HG03060 (cell line): ENCODE results near the gene CBX1.

Experiments used
- ATAC-seq: cut with Tn5 transposase; IDR thresholded peaks from one replicate; pipeline ENCODE4 v1.9.1; 2021; ENCODE audit warnings: low read depth, moderate number of reproducible peaks; ENCODE audit not compliant: unreplicated experiment

CBX1 gene

DNA sequence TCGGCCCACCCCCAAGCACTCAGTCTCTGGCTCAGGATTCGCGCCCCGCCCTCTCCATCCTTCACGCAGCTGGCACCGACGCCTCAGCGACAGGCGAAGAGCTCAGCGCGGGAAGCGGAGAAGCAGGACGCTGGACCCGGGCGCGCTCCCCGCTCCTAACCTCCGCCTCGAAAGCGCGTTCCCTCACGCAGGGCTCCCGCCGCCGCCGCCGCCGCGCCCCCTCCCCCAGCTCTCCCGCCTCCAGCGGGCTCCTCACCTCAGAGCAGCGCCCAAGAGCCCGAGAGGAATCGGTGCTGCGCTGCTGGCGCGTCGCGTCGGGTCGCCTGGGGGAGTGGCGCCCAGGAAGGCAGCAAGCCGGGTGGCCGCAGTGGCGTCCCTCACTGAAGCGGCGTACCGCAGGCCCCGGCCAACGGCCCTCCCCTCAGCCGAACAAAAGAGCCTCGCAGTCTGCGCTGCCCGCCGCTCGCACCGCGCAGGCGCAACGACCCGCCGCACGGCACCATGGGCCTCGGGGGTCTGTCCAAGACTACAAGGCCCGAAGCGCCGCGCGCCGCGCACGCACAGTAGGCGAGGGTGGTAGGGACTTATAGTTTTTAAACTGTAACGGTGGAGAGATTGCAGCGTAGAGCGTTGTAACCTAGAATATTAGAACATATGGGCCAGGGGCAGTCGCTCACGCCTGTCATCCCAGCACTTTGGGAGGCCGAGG, at the start of gene CBX1:
CBX1 (minus strand) TSS at position 467 of the 709 bp plus-strand sequence. CDS start 24,474 bp downstream, outside the sequence.
- ATAC-seq, result peak; percentile 72

DNA sequence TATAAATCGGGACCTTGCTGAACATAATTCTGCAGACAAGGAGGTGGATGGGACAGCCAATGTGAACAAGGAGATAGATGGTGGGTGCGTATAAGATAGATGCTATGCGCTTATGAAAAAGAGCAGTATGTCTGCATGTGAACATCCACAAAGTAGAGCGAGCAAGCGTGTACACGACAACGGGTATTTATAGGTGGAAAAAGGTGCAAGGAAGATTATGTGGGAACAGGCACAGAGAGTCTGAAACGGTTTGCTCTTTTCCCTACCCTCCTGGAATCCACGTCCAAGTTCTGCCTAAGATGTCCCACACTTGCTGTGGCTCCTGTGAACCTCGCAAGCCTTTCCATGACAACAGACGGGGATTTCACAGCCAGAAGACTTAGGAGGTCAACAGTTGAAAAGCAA, 49.3 kb upstream of the CBX1 start:
- ATAC-seq, result no peak

DNA sequence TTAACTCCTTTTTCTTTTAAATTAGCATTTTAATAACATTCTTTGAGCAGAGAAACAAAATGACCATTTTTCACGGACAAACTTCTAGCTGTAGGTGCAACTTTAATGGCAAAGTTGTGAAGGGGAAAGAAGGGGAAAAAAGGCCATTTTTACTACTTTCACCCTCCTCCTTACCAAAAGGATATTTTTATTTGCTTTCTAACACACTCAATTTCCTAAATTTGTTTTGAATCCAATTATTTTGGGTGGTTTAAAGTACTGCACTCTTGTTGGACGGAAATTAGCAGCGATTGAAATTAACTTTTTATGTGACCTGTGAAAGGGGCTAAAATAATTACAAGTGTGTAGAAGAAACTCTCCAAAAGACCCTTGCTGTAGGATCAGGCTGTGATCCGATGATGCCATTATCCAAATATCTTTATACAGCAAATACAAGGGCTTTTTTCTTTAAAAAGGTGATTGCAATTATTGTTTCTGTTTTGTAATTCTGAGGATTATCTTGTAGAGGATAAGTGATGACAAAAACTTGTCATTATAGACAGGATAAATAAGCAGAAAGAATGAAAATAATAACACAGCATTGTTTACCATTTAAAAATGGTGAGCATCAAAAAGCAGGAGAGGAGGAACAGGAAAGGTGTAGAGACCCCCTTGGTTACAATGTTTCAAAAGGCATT, 48.6 kb upstream of the CBX1 start:
- no peak for ATAC-seq

DNA sequence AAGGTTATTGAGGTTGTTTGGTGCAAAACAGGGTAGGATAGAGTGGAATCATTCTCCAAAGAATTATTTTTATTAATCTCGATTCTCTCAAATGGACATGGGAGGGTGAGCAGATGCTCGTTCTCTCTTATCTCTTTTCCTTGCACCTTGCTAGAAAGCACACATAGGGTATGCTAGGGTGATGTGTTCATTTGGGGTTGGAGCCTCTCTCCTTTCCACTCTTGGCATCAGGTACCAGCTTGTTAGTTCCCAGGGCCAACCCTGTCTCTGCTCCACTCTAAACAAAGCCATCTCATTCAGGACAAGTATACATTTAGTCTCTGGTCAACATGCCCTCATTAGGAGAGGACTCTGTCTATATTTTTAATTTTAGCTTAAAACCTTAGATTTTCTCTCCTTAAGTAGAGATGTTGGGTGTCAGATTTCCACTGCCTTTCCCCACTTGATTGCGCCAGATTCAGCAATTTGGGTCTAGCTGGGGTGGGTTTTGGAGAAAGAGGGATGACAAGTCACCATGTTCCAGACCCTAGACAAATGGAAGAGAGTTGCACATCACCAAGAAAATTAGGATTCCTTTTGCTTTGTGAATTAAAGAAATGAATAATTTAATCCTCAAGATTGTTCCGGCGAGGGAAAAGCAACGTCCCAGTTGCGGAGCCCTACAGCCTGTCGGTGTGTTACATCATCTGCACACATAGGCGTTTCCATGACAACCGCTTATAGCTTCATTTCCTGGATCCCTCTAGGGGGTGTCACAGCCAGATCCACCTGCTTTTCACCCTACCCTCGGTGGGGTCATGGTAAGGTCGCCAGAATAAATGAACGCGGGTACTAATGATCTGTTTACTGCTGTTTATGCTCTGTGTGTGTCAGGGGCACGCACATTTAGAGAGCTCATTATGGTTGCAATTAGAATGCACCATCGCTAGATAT, 47.8 kb upstream of the CBX1 start:
- ATAC-seq, result no peak

GRCh38 chr17:48148029-48148770, 46.9 kb upstream of the CBX1 start:
- ATAC-seq, result no peak

DNA sequence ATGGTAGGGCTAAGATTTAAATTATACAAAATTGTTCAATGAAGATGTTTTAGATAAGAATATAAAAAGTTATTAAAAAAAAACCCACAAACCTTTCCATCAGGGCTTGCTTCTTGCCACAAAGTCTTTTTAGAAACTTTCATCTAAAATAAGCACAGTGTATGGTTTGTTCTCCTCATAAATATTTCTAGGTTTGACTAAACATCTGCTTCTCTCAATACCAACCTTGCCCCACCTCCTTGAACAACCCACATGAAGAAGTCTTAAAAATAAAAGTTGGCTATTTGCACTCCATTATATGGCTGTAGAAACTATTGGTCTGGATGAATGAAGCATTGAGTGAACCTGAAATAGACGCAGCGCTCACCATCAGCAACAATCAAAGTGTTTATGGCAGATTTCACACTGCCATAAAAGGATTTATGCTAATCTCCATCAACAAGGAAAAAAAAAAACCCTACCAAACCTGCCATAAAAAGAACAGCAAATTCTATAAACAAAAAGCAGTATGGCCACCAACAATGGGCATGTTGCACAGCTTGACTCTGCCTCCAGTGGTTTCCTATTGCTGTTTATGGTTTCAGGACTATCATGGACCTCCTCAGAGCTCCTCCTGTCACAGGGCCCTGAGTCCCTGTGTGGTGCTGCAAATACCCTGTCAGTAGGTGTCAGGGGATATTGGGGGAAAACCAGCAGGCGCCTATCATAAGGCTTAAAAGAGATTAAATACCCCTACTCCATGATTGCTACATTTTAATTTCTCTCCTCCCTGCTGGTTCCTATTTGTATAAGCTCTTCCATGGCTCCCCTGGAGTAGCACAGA, 43.9 kb upstream of the CBX1 start:
- ATAC-seq, result no peak

- no peak for ATAC-seq
Measured at GRCh38 chr17:48144231-48144630, 43.0 kb upstream of the CBX1 start.

GRCh38 chr17:48143629-48144028, 42.4 kb upstream of the CBX1 start:
- no peak for ATAC-seq

GRCh38 chr17:48139944-48140343, 38.7 kb upstream of the CBX1 start:
- ATAC-seq, result no peak

GRCh38 chr17:48137656-48138055, 36.4 kb upstream of the CBX1 start:
- no peak for ATAC-seq

- no peak for ATAC-seq
Measured at GRCh38 chr17:48134912-48135480, 33.7 kb upstream of the CBX1 start.

DNA sequence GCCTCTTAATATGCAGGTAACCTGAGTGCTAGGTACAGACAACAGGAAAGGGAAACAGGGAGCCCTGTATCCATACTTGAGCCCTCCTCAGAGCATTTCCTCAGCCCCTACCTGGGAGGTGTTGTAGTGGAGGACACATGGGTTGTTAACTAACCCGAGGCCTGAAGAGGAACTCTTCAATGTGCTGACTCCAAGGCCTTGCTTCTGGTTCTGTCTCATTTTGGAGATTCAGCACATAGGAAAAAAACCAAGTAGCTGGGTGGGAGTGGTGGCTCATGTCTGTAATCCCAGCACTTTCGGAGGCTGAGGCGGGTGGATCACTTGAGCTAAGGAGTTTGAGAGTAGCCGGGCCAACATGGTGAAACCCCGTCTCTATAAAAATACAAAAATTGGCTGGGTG, 31.1 kb upstream of the CBX1 start:
- ATAC-seq, result no peak

DNA sequence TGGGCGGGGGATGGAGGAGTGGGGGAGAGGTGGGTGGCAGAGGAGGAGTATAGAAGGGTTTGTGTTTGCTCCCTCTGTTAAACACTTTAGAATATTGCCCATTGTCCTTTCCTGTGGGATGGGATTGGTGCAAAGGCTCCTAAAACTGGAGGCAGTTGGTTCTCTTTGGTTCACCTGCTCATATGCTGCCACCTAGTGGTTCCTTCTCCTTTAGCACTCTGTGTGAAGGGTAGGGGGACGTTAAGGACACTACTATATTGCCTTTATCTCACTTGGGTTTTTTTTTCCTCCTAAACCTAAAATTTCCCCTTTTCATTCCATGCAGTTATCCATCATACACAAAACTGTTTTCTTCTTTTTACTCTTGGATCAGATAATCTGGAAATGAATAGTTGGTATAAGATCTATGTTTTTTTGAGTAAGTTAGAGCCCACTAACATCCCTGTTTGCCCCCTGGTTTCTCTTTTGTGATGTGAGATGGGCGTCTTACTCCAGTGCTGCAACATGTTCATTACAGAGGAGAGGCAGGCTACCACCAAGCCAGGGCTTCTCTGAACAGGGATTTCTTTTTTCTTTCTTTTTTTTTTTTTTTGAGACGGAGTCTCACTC, 30.0 kb upstream of the CBX1 start:
- no peak for ATAC-seq

- no peak for ATAC-seq
Measured at GRCh38 chr17:48129981-48130380, 28.7 kb upstream of the CBX1 start.

DNA sequence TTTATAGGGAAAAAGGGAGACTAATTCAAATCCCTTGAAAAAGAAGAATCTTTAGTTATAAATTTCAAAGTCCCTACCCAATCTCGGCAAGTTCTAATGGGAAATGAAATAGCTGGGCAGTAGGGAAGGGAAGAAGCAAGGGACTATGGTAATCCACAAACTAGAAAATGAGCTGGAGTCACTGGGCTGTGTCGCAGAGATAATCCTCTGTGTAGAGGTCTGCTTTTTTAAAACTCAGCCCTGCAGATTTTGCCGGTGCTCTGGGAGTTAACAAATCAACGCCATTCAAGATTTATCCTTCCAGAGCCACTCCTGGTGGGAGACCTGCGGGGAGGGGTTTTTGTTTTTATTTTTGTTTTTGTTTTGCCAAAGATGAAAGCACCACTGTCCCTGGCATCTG, 27.1 kb upstream of the CBX1 start:
- no peak for ATAC-seq

- ATAC-seq, result no peak
Measured at GRCh38 chr17:48127371-48128051, 26.2 kb upstream of the CBX1 start.

DNA sequence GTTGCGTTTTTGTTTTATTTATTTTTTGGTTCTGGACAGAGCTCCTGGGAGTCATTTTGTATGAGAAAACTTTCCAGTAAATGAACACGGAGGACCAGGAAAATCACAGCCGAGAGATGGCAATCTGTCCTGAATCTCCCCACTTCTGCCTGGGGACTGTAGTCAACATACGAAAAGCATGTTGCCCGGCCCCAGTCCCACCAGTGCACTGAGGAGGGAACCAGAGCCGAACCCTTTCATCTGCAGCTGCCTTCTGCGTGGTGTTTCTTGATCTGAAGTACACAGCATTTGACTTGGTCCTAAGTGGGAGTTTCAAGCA, 25.2 kb upstream of the CBX1 start:
- no peak for ATAC-seq

DNA sequence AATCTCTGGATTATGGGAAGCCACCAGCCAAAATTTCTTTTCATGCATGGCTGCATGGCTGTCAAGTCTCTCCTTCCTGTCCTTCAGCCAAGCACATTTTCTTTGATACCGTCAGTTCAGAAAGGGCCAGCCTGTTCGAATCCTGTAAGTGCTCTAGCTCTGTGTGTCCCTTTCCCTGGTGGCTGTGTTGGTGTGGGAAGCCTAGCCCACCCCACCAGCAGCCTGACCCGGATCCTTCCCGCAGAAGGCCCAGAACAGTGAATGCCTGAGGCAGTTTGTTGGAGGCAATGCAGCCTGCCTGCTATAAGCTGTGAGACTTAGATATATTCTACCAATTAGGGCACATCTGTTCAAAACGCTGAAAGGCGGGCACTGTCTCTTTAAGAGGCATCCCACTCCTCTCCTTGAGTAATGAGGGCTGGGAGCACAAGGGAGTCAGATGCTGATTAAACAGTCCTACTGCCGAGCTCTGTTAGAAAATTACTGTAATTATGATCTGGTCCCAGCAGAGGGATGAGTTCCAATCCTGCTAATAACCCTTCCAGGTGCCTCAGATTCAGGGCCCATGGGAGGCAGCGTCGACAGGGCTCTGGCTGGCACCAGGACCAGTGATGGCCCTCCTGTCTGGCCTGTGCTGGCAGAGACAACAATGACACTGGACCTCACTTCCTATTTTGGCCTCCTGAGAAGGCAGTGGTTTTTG, 24.7 kb upstream of the CBX1 start:
- no peak for ATAC-seq
